ENCODE results near the gene AMY2B. TPM values are rescaled to one million over a fixed set of nuclear protein-coding genes. Genes with fewer than 3 reads are reported as not detected.

Gene AMY2B
- 0.37 and 1.5 TPM in 2 replicates for total RNA-seq

DNA sequence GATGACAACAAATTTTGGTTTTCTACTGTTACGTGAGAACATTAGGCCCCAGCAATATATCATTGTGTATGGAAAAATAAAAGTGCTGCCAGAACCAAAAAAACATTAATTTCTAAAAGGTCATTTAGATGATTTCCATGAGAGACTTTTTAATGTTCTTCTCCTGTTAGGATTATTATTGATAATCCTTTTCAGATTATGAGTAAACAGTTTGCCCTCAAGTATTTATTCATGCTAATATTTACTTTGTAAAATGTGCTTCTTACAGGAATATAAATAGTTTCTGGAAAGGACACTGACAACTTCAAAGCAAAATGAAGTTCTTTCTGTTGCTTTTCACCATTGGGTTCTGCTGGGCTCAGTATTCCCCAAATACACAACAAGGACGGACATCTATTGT, at the start of gene AMY2B:
TSS of gene AMY2B (plus strand) at position 301 of the 400 bp plus-strand sequence. CDS start at position 315, 14 bp downstream.

DNA sequence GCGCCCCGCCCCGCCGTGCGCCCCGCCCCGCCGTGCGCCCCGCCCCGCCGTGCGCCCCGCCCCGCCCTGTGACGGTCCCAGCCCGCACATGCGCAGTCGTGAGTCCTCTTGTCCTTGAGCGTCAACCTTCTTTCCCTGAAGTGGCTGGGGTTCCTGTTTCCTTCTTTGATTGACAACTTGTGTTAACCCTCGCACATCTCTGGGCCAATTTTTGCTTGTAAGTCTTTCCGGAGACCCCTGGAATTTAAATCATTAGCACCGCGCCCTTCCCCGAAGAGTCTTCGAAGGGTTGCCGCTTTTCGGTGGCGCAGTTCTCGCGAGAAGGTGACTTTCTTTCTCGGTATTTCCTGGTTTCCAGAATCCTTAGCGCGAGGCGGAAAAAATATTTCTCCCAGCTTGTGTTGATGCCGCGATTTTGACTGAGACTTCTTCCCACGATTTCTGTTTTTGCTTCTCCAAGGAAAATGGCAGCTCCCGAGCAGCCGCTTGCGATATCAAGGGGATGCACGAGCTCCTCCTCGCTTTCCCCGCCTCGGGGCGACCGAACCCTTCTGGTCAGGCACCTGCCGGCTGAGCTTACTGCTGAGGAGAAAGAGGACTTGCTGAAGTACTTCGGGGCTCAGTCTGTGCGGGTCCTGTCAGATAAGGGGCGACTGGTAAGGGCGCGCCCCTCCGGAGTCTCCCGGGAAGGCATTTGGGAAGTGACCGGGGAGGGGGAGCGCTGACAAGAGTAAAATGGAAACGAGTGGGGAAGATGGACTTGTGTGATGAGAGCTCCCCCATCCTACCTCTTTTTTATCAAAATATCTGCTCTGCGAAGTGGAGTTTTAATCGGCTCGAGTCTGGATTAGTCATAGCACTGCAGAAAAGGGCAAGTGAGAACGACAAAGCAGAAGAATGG, 45.5 kb upstream of the AMY2B start, which contains the start of gene RNPC3:
TSS of gene RNPC3 (plus strand) at position 93 of the 901 bp plus-strand sequence. CDS start at position 465, 372 bp downstream.

DNA sequence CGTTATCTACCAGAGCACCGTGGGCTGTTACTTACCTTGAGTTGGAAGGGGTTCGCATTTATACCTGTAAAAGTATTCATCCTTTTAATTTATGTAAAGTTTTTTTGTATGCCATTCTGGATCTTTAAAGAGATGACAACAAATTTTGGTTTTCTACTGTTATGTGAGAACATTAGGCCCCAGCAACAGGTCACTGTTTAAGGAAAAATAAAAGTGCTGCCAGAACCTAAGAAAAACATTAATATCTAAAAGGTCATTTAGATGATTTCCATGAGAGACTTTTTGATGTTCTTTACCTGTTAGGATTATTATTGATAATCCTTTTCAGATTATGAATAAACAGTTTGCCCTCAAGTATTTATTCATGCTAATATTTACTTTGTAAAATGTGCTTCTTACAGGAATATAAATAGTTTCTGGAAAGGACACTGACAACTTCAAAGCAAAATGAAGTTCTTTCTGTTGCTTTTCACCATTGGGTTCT, 45.6 kb downstream of the AMY2B start, which contains the start of gene AMY2A:
TSS of gene AMY2A (plus strand) at position 434 of the 484 bp plus-strand sequence. CDS start at position 448, 14 bp downstream.

Other genes starting within 250 kb of the AMY2B start
- gene RNPC3, start 45.9 kb upstream of the AMY2B start, total RNA-seq, result 10.6 and 15.7 TPM in 2 replicates
- gene AMY2A, start 45.8 kb downstream of the AMY2B start, total RNA-seq, result not detected in 2 replicates
- not detected in 2 replicates for gene AMY1A, start 84.2 kb downstream of the AMY2B start, total RNA-seq
- gene AMY1B, start 124.6 kb downstream of the AMY2B start, total RNA-seq, result not detected in 2 replicates
- gene AMY1C, start 178.3 kb downstream of the AMY2B start, total RNA-seq, result 1.4 and 1.7 TPM in 2 replicates